ENCODE data around the gene CSNK2A1. TPM values are rescaled to one million over a fixed set of nuclear protein-coding genes. Genes with fewer than 3 reads are reported as not detected.

Gene CSNK2A1
- total and polyA plus RNA-seq, 2 donors (not counting 1 experiment from before 2014, with no cell fraction given), result 28.3 to 125 TPM

DNA sequence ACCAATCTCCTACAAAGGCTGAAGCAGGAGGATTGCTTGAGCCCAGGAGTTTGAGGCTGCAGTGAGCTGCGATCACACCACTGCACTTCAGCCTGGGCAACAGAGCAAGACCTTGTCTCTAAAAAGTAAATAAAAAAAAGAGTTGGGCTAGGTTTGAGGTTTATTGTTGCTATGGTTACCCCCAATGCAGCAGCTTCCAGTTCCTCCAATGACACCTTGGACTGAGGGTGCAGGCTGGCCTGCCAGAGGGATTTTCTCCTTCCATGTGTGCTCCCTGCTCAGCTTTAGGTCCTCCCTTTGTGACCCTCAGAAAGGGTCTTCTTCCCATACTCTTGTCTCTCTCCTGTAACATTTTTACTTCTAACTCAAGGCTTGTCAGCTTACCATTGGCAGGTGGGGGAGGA is 70.7 kb downstream of the CSNK2A1 start:
- no peak overlapping the region for H2AFZ ChIP-seq (ENCODE audit: insufficient read depth, low read depth, low read length, poor library complexity, severe bottlenecking)
- Mint-ChIP-seq H3K4me3 (no peak overlapping the region), H3K27ac (no peak overlapping the region), H3K4me1 (peaks cover 7% of the 10 kb centered on the region), H3K9me3 (ENCODE audit: insufficient read depth) (no peaks in the 10 kb centered on the region), H3K27me3 (peaks cover 17% of the 10 kb centered on the region)
- DNase-seq (peak; percentile 14), ATAC-seq (ENCODE audit: low read depth) (no peak)
- H3K79me2 ChIP-seq (ENCODE audit: control insufficient read depth, insufficient read depth, low read length), result no peaks in the 10 kb centered on the region
- CTCF ChIA-PET, result interaction anchor here (1.0 kb wide), 1 partner anchor 11 kb away, joined by 3 read pairs; the partner anchor contains the start of gene TBC1D20
- intact Hi-C loops (cut with micrococcal nuclease), result no loop called here
- H3K9ac ChIP-seq (ENCODE audit: low read length), result no peak overlapping the region
- no peak for TF ChIP-seq EZH2 (IDR thresholded peaks at IDR 0.05; ENCODE audit: borderline replicate concordance, insufficient read depth, low read depth, low read length, poor library complexity, severe bottlenecking)
- no peak overlapping the region for H3K27ac ChIP-seq (ENCODE audit: low read length in 2 of 2)
- peaks cover 0 to 8% of the 10 kb centered on the region in 2 donors for H3K4me1 ChIP-seq (ENCODE audit: control insufficient read depth in 2 of 2, insufficient read depth in 2 of 2, low read length in 2 of 2)
- peaks cover 0 to 13% (median under 1%) of the 10 kb centered on the region in 3 donors for H3K9me3 ChIP-seq (ENCODE audit: control extremely low read depth in 1 of 3, control insufficient read depth in 2 of 3, insufficient read depth in 1 of 3, low read length in 2 of 3)
- no peaks in the 10 kb centered on the region for H4K20me1 ChIP-seq (ENCODE audit: control insufficient read depth, insufficient read depth, low read length, poor library complexity, severe bottlenecking)
- WGBS (ENCODE audit: insufficient coverage), result 50% methylated on average over 1 of the region's 1 CpG
- H3K4me3 ChIP-seq (ENCODE audit: control extremely low read depth in 1 of 5, extremely low read depth in 1 of 5, insufficient read depth in 1 of 5, low read depth in 2 of 5, low read length in 4 of 5), result no peak overlapping the region
- peaks cover 0 to 6% of the 10 kb centered on the region in 2 experiments for H3K36me3 ChIP-seq (replicated peaks in 1 of 2; ENCODE audit: control extremely low read depth in 1 of 2, control insufficient read depth in 1 of 2, extremely low read depth in 1 of 2, insufficient read depth in 2 of 2, low read length in 1 of 2)
- POLR2A ChIA-PET, result no interaction called here
- no peak overlapping the region for H3K4me2 ChIP-seq (replicated peaks; ENCODE audit: low read depth, low read length, poor library complexity, severe bottlenecking)
- H3K27me3 ChIP-seq (replicated peaks in 1 of 4; ENCODE audit: control extremely low read depth in 1 of 4, control insufficient read depth in 3 of 4, insufficient read depth in 4 of 4, low read length in 3 of 4), result peaks cover 0 to 3% (median 0%) of the 10 kb centered on the region in 4 experiments

DNA sequence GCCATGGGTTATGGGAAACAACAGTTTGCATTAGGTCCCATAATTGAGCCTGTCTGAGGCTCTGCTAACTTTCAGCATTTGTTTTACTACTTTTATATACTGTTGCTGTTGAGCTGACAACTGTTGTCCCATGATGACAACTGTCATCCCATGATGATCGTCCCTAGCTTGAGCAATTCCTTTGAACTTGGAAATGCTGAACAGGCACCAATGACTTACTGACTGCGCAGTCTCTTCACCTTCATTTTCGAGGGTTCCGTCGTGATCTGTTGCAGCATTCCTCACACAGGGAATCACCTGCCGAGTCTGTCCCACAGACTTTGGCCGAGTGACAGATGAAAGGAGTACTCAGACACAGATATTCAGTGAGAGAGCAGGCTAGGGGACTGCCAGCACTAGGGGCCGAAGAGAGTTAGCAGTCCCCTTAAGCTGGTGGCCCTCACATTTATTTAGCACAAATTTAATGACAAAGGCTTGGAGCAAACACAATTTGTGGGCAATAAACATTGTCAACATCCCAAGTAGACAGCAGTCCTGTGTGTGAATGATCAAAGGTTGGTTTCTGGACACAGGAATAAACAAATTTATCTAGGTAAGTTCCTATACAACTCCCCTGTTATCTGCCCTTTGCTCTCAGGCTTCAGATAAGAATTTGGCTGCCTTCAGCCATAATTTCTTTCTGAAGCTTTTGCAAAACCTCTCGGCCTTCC is 71.3 kb downstream of the CSNK2A1 start:
- ATAC-seq (ENCODE audit: low read depth), result no peak
- intact Hi-C loops (cut with micrococcal nuclease), result no loop called here
- WGBS (ENCODE audit: insufficient coverage), result 100% methylated on average over 9 of the region's 9 CpGs
- Mint-ChIP-seq H3K9me3 (ENCODE audit: insufficient read depth) (no peaks in the 10 kb centered on the region), H3K27ac (no peak overlapping the region), H3K27me3 (peaks cover 21% of the 10 kb centered on the region), H3K4me1 (peaks cover 7% of the 10 kb centered on the region), H3K4me3 (no peak overlapping the region)
- no peak overlapping the region for H3K4me2 ChIP-seq (replicated peaks; ENCODE audit: low read depth, low read length, poor library complexity, severe bottlenecking)
- no peak overlapping the region for H3K9ac ChIP-seq (ENCODE audit: low read length)
- H3K4me1 ChIP-seq (ENCODE audit: control insufficient read depth in 2 of 2, insufficient read depth in 2 of 2, low read length in 2 of 2), result peaks cover 0 to 8% of the 10 kb centered on the region in 2 donors
- H3K27ac ChIP-seq (ENCODE audit: low read length in 2 of 2), result no peak overlapping the region
- peaks cover 0 to 5% (median 1%) of the 10 kb centered on the region in 4 experiments for H3K27me3 ChIP-seq (replicated peaks in 1 of 4; ENCODE audit: control extremely low read depth in 1 of 4, control insufficient read depth in 3 of 4, insufficient read depth in 4 of 4, low read length in 3 of 4)
- peaks cover 0 to 2% of the 10 kb centered on the region in 2 experiments for H3K36me3 ChIP-seq (replicated peaks in 1 of 2; ENCODE audit: control extremely low read depth in 1 of 2, control insufficient read depth in 1 of 2, extremely low read depth in 1 of 2, insufficient read depth in 2 of 2, low read length in 1 of 2)
- POLR2A ChIA-PET, result no interaction called here
- DNase-seq, result no peak
- H3K9me3 ChIP-seq (ENCODE audit: control extremely low read depth in 1 of 3, control insufficient read depth in 2 of 3, insufficient read depth in 1 of 3, low read length in 2 of 3), result peaks cover 0 to 13% (median 6%) of the 10 kb centered on the region in 3 donors
- no peak overlapping the region for H3K4me3 ChIP-seq (ENCODE audit: control extremely low read depth in 1 of 5, extremely low read depth in 1 of 5, insufficient read depth in 1 of 5, low read depth in 2 of 5, low read length in 4 of 5)
- no peak overlapping the region for H2AFZ ChIP-seq (ENCODE audit: insufficient read depth, low read depth, low read length, poor library complexity, severe bottlenecking)
- no peaks in the 10 kb centered on the region for H4K20me1 ChIP-seq (ENCODE audit: control insufficient read depth, insufficient read depth, low read length, poor library complexity, severe bottlenecking)
- TF ChIP-seq, protein P1, sequence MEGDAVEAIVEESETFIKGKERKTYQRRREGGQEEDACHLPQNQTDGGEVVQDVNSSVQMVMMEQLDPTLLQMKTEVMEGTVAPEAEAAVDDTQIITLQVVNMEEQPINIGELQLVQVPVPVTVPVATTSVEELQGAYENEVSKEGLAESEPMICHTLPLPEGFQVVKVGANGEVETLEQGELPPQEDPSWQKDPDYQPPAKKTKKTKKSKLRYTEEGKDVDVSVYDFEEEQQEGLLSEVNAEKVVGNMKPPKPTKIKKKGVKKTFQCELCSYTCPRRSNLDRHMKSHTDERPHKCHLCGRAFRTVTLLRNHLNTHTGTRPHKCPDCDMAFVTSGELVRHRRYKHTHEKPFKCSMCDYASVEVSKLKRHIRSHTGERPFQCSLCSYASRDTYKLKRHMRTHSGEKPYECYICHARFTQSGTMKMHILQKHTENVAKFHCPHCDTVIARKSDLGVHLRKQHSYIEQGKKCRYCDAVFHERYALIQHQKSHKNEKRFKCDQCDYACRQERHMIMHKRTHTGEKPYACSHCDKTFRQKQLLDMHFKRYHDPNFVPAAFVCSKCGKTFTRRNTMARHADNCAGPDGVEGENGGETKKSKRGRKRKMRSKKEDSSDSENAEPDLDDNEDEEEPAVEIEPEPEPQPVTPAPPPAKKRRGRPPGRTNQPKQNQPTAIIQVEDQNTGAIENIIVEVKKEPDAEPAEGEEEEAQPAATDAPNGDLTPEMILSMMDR (IDR thresholded peaks at IDR 0.05), result no peak
- TF ChIP-seq EZH2 (IDR thresholded peaks at IDR 0.05; ENCODE audit: borderline replicate concordance, insufficient read depth, low read depth, low read length, poor library complexity, severe bottlenecking), result no peak
- H3K79me2 ChIP-seq (ENCODE audit: control insufficient read depth, insufficient read depth, low read length), result no peaks in the 10 kb centered on the region
- CTCF ChIA-PET, result interaction anchor here (1.0 to 1.2 kb wide), 2 partner anchors 10 to 118 kb away, joined by 3 to 4 read pairs; partner anchors contain the start of gene TBC1D20
